Heart left ventricle (tissue), 16 donors: ENCODE results near the gene TJP2. TPM values are rescaled to one million over a fixed set of nuclear protein-coding genes. Genes with fewer than 3 reads are reported as not detected.

Experiments used
- ATAC-seq, 4 donors: fragments of 200-7000 bp; cut with Tn5 transposase; one replicate each; pipeline ENCODE4 v1.9.1; 2020 to 2022; ENCODE audit warnings: moderate library complexity in 4 of 4, mild to moderate bottlenecking in 3 of 4, moderate number of reproducible peaks in 1 of 4
- DNase-seq, 5 donors: peaks; one replicate each; pipeline ENCODE4 v3.0.0-alpha.2; 2020
- H3K27ac ChIP-seq, 12 donors: fragments of 200-600 bp; sonication (generic) in 4 of 12; one replicate each; pipeline versions ENCODE4 v1.5.0 to v1.8.0; 2016 to 2022; ENCODE audit warnings: mild to moderate bottlenecking in 2 of 12
- H3K27me3 ChIP-seq, 9 donors: fragments of 200-600 bp; sonication (generic) in 2 of 9; one replicate each; pipeline versions ENCODE4 v1.5.1 to v1.8.0; 2016 to 2022; ENCODE audit warnings: mild to moderate bottlenecking in 3 of 9
- H3K36me3 ChIP-seq, 9 donors: fragments of 200-600 bp; sonication (generic) in 2 of 9; one replicate each; pipeline versions ENCODE4 v1.5.0 to v1.8.0; 2018 to 2022; ENCODE audit warnings: mild to moderate bottlenecking in 2 of 9
- H3K4me1 ChIP-seq, 12 donors: fragments of 200-600 bp; sonication (generic) in 4 of 12; one replicate each; pipeline versions ENCODE4 v1.5.0 to v1.8.0; 2016 to 2022; ENCODE audit warnings: mild to moderate bottlenecking in 3 of 12
- H3K4me3 ChIP-seq, 12 donors: fragments of 200-600 bp; sonication (generic) in 4 of 12; one replicate each; pipeline versions ENCODE4 v1.5.0 to v1.8.0; 2017 to 2022; ENCODE audit warnings: mild to moderate bottlenecking in 9 of 12, moderate library complexity in 4 of 12
- H3K9me3 ChIP-seq, 12 donors: fragments of 200-600 bp; sonication (generic) in 4 of 12; one replicate each; pipeline versions ENCODE4 v1.5.0 to v1.8.0; 2016 to 2022; ENCODE audit warnings: mild to moderate bottlenecking in 1 of 12
- CTCF ChIP-seq, 12 donors: fragments of 200-600 bp; sonication (generic) in 4 of 12; IDR thresholded peaks; one replicate each; pipeline versions ENCODE4 v1.5.0 to v1.8.0; 2018 to 2022; ENCODE audit warnings: antibody characterized with exemption in 12 of 12, mild to moderate bottlenecking in 5 of 12
- POLR2A ChIP-seq, 2 donors: fragments of 450-650 bp; IDR thresholded peaks; one replicate each; pipeline ENCODE4 v1.6.1; 2017; ENCODE audit warnings: antibody characterized with exemption in 2 of 2, mild to moderate bottlenecking in 2 of 2, moderate library complexity in 2 of 2
- WGBS, 4 donors: extraction: QIAGEN DNeasy Blood & Tissue Kit in 2 of 4; methylation state at CpG; one replicate each; pipeline versions ENCODE4 v1.1.5 to v1.1.7; 2013 to 2018; 5-methylcytosine and 5-hydroxymethylcytosine counted together
- intact Hi-C, 10 donors: fragments of 100-400 bp; cut with DNase I; formaldehyde crosslinking; loops; one replicate each; pipeline versions ENCODE4 v1.11.1 to v1.14.2; 2022
- polyA plus RNA-seq, 2 donors: library from polyadenylated mRNA; stranded (reverse); fragments of 200-250 nt; gene quantifications; one replicate each; pipeline ENCODE4 v1.2.3, GENCODE V29; 2013
- total RNA-seq, 9 donors: library from RNA; depleted of rRNA in 2 of 9; stranded (reverse); fragments of >200 nt in 2 of 9; fragmentation: NEBNext Ultra II Directional in 3 of 9; extraction: Animal tissue kit (Norgen Biotek cat#: 25700) in 3 of 9; gene quantifications; one replicate each; pipeline versions ENCODE4 v1.1.0 to v1.2.4, GENCODE V29; 2016 to 2023
- donor health status: ischemic (EF 13 %, LVEDD 7.1; RV severe dilation, severe dysfunction).
- donor health status: healthy with polysubstance abuse.
- donor health status: DM: no; HTN: yes; CAD: no.
- donor health status: DM: no; HTN: no; CAD: no.
- donor health status: ischemic (EF 25% LVEDD 6.9; RV normal size, moderate dysfunction).
- donor health status: ischemic (EF 25% LVEDD 5.7; RV mildly dilated, moderate dysfunction).
- donor health status: healthy.
- donor health status: DM: yes; HTN: yes; CAD: no.
- donor health status: ischemic (EF 35%, LVEDD 5.7; RV mildly dilated, moderate dysfunction).
- donor health status: nonischemic (EF 11% LVEDD 7.7; RV severe dilation, severe dysfunction).
- donor health status: DM: yes; HTN: yes; CAD: no.
- donor health status: PGD.
- donor health status: ischemic (EF 29% LVEDD 5.4; RV normal size, mild dysfunction).
- donor health status: nonischemic (EF 23%, LVEDD 6.1; RV moderate dilation, normal function).

Gene TJP2
- total and polyA plus RNA-seq, 11 donors: 29.1 to 139 (median 87.5) TPM

- peak in 3 of 4 donors; percentile 53 to 60 (median 55) for ATAC-seq
- 50 to 81% (median 64%) methylated on average over 5 of the region's 5 CpGs for WGBS, 4 donors
- Histone ChIP-seq H3K36me3 (no peaks in the 10 kb centered on the region), H3K4me3 (no peak overlapping the region), H3K27me3 (no peaks in the 10 kb centered on the region), H3K4me1 (peaks cover 0 to 15% (median 4%) of the 10 kb centered on the region in 12 donors), H3K9me3 (peaks cover 0 to under 1% (median under 1%) of the 10 kb centered on the region in 12 donors), H3K27ac (peak overlapping the region in 11 of 12 donors; percentile 5 to 86 (median 62))
- intact Hi-C loops: loop anchor here in 1 of 10 donors (10.0 kb wide), 1 partner anchor 83 kb away; no protein-coding TSS in a partner anchor
- no peak for DNase-seq
- no peak for TF ChIP-seq POLR2A (IDR thresholded peaks at IDR 0.05)
- peak in 4 of 12 donors; percentile 7 to 28 (median 12) for TF ChIP-seq CTCF (IDR thresholded peaks at IDR 0.05)
These were observed 133.5 kb downstream of the TJP2 start for GRCh38 chr9:69307446-69308205.

GRCh38 chr9:69308206-69308931 lies 134.3 kb downstream of the TJP2 start:
- no peak for DNase-seq
- intact Hi-C loops: loop anchor here in 1 of 10 donors (10.0 kb wide), 1 partner anchor 84 kb away; no protein-coding TSS in a partner anchor
- ATAC-seq: no peak
- H3K4me3 ChIP-seq: no peak overlapping the region
- H3K27me3 ChIP-seq: no peaks in the 10 kb centered on the region
- TF ChIP-seq CTCF (IDR thresholded peaks at IDR 0.05) (no peak), POLR2A (IDR thresholded peaks at IDR 0.05) (no peak)
- H3K4me1 ChIP-seq: peaks cover 0 to 15% (median 4%) of the 10 kb centered on the region in 12 donors
- WGBS, 4 donors: 81 to 88% (median 83%) methylated on average over 5 of the region's 5 CpGs
- peak overlapping the region in 11 of 12 donors; percentile 5 to 86 (median 62) for H3K27ac ChIP-seq
- H3K36me3 ChIP-seq: no peaks in the 10 kb centered on the region
- H3K9me3 ChIP-seq: peaks cover 0 to 8% (median 7%) of the 10 kb centered on the region in 12 donors

GRCh38 chr9:69313175-69313574 lies 139.1 kb downstream of the TJP2 start:
- no peak overlapping the region for H3K27ac ChIP-seq
- ATAC-seq: no peak
- intact Hi-C loops: no loop called here

More at GRCh38 chr9:69313175-69313574, 139.1 kb downstream of the TJP2 start:
- Histone ChIP-seq H3K9me3 (peaks cover 0 to 14% (median 7%) of the 10 kb centered on the region in 12 donors), H3K27me3 (no peaks in the 10 kb centered on the region), H3K36me3 (no peaks in the 10 kb centered on the region), H3K4me1 (peaks cover 0 to 5% (median 0%) of the 10 kb centered on the region in 12 donors), H3K4me3 (no peak overlapping the region)
- no peak for DNase-seq
- TF ChIP-seq CTCF (IDR thresholded peaks at IDR 0.05): no peak
- no peak for TF ChIP-seq POLR2A (IDR thresholded peaks at IDR 0.05)
